Activated T-cell treated with anti-CD3 and anti-CD28 coated beads, Interleukin-2, amount 50 U/mL, for 72 hours (primary cell): ENCODE results near the gene MBD3L4. TPM values are rescaled to one million over a fixed set of nuclear protein-coding genes. Genes with fewer than 3 reads are reported as not detected.
"Not testable (repeated sequence)": the region's sequence is repeated elsewhere in the genome, so short reads cannot be mapped to it uniquely, and the experiment has no call there.

Source experiments
- ATAC-seq, 2 donors: fragments of 150-1000 bp; cut with Tn5 transposase; replicated peaks in 1 of 2; 2 replicates each; pipeline ENCODE4 v1.10.0; 2021; ENCODE audit warnings: moderate library complexity in 2 of 2, mild to moderate bottlenecking in 1 of 2
- DNase-seq, 2 donors: peaks; one replicate each; pipeline ENCODE4 v3.0.0; 2021 to 2022; ENCODE audit warnings: mixed read lengths in 1 of 2
- H3K27ac Mint-ChIP-seq: one replicate; pipeline ENCODE4 v1.8.0; 2022; ENCODE audit warnings: mild to moderate bottlenecking, moderate library complexity, mixed read lengths
- H3K27me3 Mint-ChIP-seq: one replicate; pipeline ENCODE4 v1.8.0; 2022; ENCODE audit warnings: low read depth, mixed read lengths
- H3K36me3 Mint-ChIP-seq, 2 donors: one replicate each; pipeline ENCODE4 v1.8.0; 2022; ENCODE audit warnings: mixed read lengths in 2 of 2, mild to moderate bottlenecking in 1 of 2; ENCODE audit not compliant: insufficient read depth in 2 of 2
- H3K4me1 Mint-ChIP-seq: one replicate; pipeline ENCODE4 v1.8.0; 2022; ENCODE audit warnings: low read depth, mixed read lengths
- H3K4me3 Mint-ChIP-seq, 2 donors: one replicate each; pipeline ENCODE4 v1.8.0; 2022; ENCODE audit warnings: mild to moderate bottlenecking in 2 of 2, mixed read lengths in 2 of 2, moderate library complexity in 2 of 2
- H3K9me3 Mint-ChIP-seq, 2 donors: one replicate each; pipeline ENCODE4 v1.8.0; 2022; ENCODE audit warnings: mixed read lengths in 2 of 2
- total RNA-seq, 2 donors: library from RNA; stranded (reverse); gene quantifications; one replicate each; pipeline ENCODE4 v1.2.3, GENCODE V29; 2022

Gene MBD3L4
- total RNA-seq = not detected

GRCh38 chr19:7040079-7040478 lies at the start of gene MBD3L4:
Gene MBD3L4, minus strand, starts transcription at chr19:7040179. Its CDS starts 35 bp downstream, at chr19:7040144.
- not testable (repeated sequence) for H3K27ac Mint-ChIP-seq, H3K36me3 Mint-ChIP-seq, ATAC-seq, DNase-seq, H3K4me1 Mint-ChIP-seq, H3K4me3 Mint-ChIP-seq, H3K9me3 Mint-ChIP-seq, H3K27me3 Mint-ChIP-seq

GRCh38 chr19:7088999-7089398 lies 49.0 kb upstream of the MBD3L4 start:
- H3K4me3 Mint-ChIP-seq = no peak overlapping the region
- no peak for DNase-seq
- H3K36me3 Mint-ChIP-seq = peaks cover 25 to 55% of the 10 kb centered on the region in 2 donors
- no peaks in the 10 kb centered on the region for H3K27me3 Mint-ChIP-seq
- no peak overlapping the region for H3K27ac Mint-ChIP-seq
- no peak for ATAC-seq
- H3K9me3 Mint-ChIP-seq = peaks cover 14 to 20% of the 10 kb centered on the region in 2 donors
- peaks cover 10% of the 10 kb centered on the region for H3K4me1 Mint-ChIP-seq

GRCh38 chr19:7083076-7083956 lies 43.3 kb upstream of the MBD3L4 start:
- DNase-seq (no peak), ATAC-seq (no peak)
- Mint-ChIP-seq H3K36me3 (peaks cover 53 to 88% of the 10 kb centered on the region in 2 donors), H3K27ac (no peak overlapping the region), H3K4me1 (no peaks in the 10 kb centered on the region), H3K9me3 (peaks cover 15 to 35% of the 10 kb centered on the region in 2 donors), H3K4me3 (no peak overlapping the region), H3K27me3 (no peaks in the 10 kb centered on the region)

GRCh38 chr19:7078008-7078407 lies 38.0 kb upstream of the MBD3L4 start:
- no peak for DNase-seq
- Mint-ChIP-seq H3K4me3 (no peak overlapping the region), H3K27ac (no peak overlapping the region), H3K36me3 (peaks cover 61 to 89% of the 10 kb centered on the region in 2 donors), H3K27me3 (no peaks in the 10 kb centered on the region), H3K4me1 (no peaks in the 10 kb centered on the region), H3K9me3 (peaks cover 12 to 29% of the 10 kb centered on the region in 2 donors)
- ATAC-seq = no peak

GRCh38 chr19:7076151-7076550 lies 36.2 kb upstream of the MBD3L4 start:
- H3K27ac Mint-ChIP-seq = no peak overlapping the region
- ATAC-seq = no peak
- H3K9me3 Mint-ChIP-seq = peaks cover 9 to 21% of the 10 kb centered on the region in 2 donors
- H3K4me1 Mint-ChIP-seq = peaks cover 10% of the 10 kb centered on the region
- DNase-seq = no peak
- no peak overlapping the region for H3K4me3 Mint-ChIP-seq
- H3K36me3 Mint-ChIP-seq = peaks cover 54 to 82% of the 10 kb centered on the region in 2 donors
- H3K27me3 Mint-ChIP-seq = no peaks in the 10 kb centered on the region

GRCh38 chr19:7074705-7075282 lies 34.8 kb upstream of the MBD3L4 start:
- H3K27me3 Mint-ChIP-seq = no peaks in the 10 kb centered on the region
- H3K27ac Mint-ChIP-seq = no peak overlapping the region
- peaks cover 43 to 72% of the 10 kb centered on the region in 2 donors for H3K36me3 Mint-ChIP-seq
- peaks cover 12% of the 10 kb centered on the region for H3K4me1 Mint-ChIP-seq
- peaks cover 9 to 15% of the 10 kb centered on the region in 2 donors for H3K9me3 Mint-ChIP-seq
- H3K4me3 Mint-ChIP-seq = no peak overlapping the region
- ATAC-seq (no peak), DNase-seq (no peak)

GRCh38 chr19:7072541-7072940 lies 32.6 kb upstream of the MBD3L4 start:
- no peak overlapping the region for H3K27ac Mint-ChIP-seq
- H3K4me1 Mint-ChIP-seq = peaks cover 23% of the 10 kb centered on the region
- peaks cover 28 to 51% of the 10 kb centered on the region in 2 donors for H3K36me3 Mint-ChIP-seq
- no peaks in the 10 kb centered on the region for H3K27me3 Mint-ChIP-seq
- no peak for ATAC-seq
- H3K4me3 Mint-ChIP-seq = peak overlapping the region; percentile 1 to 27
- no peak for DNase-seq
- H3K9me3 Mint-ChIP-seq = peaks cover 2 to 8% of the 10 kb centered on the region in 2 donors

- DNase-seq = no peak
- ATAC-seq = peak in 1 of 2 donors; percentile 29
- H3K27me3 Mint-ChIP-seq = no peaks in the 10 kb centered on the region
- peaks cover 0 to 2% of the 10 kb centered on the region in 2 donors for H3K9me3 Mint-ChIP-seq
- H3K4me3 Mint-ChIP-seq = peak overlapping the region; percentile 97 to 98
- peaks cover 12 to 26% of the 10 kb centered on the region in 2 donors for H3K36me3 Mint-ChIP-seq
- H3K4me1 Mint-ChIP-seq = peaks cover 23% of the 10 kb centered on the region
- peak overlapping the region; percentile 61 for H3K27ac Mint-ChIP-seq
Observed at GRCh38 chr19:7069904-7070226, 29.9 kb upstream of the MBD3L4 start.

- Mint-ChIP-seq H3K9me3 (peaks cover 0 to 2% of the 10 kb centered on the region in 2 donors), H3K27me3 (no peaks in the 10 kb centered on the region), H3K4me3 (peak within 1 kb of the TSS; percentile 97 to 98), H3K36me3 (peaks cover 9 to 23% of the 10 kb centered on the region in 2 donors), H3K27ac (peak within 1 kb of the TSS; percentile 61), H3K4me1 (peaks cover 23% of the 10 kb centered on the region)
- DNase-seq (peak; percentile 99 to 100), ATAC-seq (peak; percentile 96)
Observed at GRCh38 chr19:7069042-7069903, 29.3 kb upstream of the MBD3L4 start, which contains the start of gene ZNF557. Gene ZNF557, plus strand, starts transcription at chr19:7069703. Its CDS starts 5,372 bp downstream, at chr19:7075075.

- Mint-ChIP-seq H3K9me3 (peaks cover 0 to 2% of the 10 kb centered on the region in 2 donors), H3K27ac (peak overlapping the region; percentile 61), H3K4me3 (peak overlapping the region; percentile 97 to 98), H3K36me3 (peaks cover 7 to 17% of the 10 kb centered on the region in 2 donors), H3K27me3 (no peaks in the 10 kb centered on the region), H3K4me1 (peaks cover 23% of the 10 kb centered on the region)
- no peak for DNase-seq
- ATAC-seq = no peak
Observed at GRCh38 chr19:7068599-7068998, 28.6 kb upstream of the MBD3L4 start.

GRCh38 chr19:7067716-7068115 lies 27.7 kb upstream of the MBD3L4 start:
- DNase-seq = no peak
- Mint-ChIP-seq H3K9me3 (peaks cover 0 to 2% of the 10 kb centered on the region in 2 donors), H3K36me3 (peaks cover 6 to 15% of the 10 kb centered on the region in 2 donors), H3K27ac (no peak overlapping the region), H3K4me1 (peaks cover 22% of the 10 kb centered on the region), H3K27me3 (no peaks in the 10 kb centered on the region), H3K4me3 (no peak overlapping the region)
- no peak for ATAC-seq

GRCh38 chr19:7067122-7067521 lies 27.1 kb upstream of the MBD3L4 start:
- not testable (repeated sequence) for H3K36me3 Mint-ChIP-seq, ATAC-seq, H3K27ac Mint-ChIP-seq, H3K9me3 Mint-ChIP-seq, H3K27me3 Mint-ChIP-seq, H3K4me3 Mint-ChIP-seq
- H3K4me1 Mint-ChIP-seq = peaks cover 16% of the 10 kb centered on the region
- peak in 1 of 2 donors; percentile 20 for DNase-seq
